RWPE1 (cell line): ENCODE measurements around the gene VLDLR.

Experiments
- CTCF ChIA-PET: fragments of 350-600 bp; sonication (Branson Sonifier 250); formaldehyde crosslinking; extraction: SDS; loops from one replicate; lab custom pipeline; 2021; lab: Yijun Ruan, JAX
- POLR2A ChIA-PET: fragments of 400-600 bp; formaldehyde crosslinking; extraction: SDS; loops from one replicate; lab custom pipeline; 2020; ENCODE audit warnings: antibody characterized with exemption; ENCODE audit not compliant: low non-redundant PET; lab: Yijun Ruan, JAX
- DNase-seq: peaks from one replicate; pipeline ENCODE4 v3.0.0; 2012; ENCODE audit warnings: low spot score
- H3K27ac ChIP-seq: fragments of 450-650 bp; 2 replicates; pipeline ENCODE4 v1.5.1; 2017
- CTCF ChIP-seq: fragments of 450-650 bp; conservative IDR thresholded peaks from 2 replicates; pipeline ENCODE4 v1.5.1; 2017; ENCODE audit warnings: low read depth, mild to moderate bottlenecking

The VLDLR gene

DNA sequence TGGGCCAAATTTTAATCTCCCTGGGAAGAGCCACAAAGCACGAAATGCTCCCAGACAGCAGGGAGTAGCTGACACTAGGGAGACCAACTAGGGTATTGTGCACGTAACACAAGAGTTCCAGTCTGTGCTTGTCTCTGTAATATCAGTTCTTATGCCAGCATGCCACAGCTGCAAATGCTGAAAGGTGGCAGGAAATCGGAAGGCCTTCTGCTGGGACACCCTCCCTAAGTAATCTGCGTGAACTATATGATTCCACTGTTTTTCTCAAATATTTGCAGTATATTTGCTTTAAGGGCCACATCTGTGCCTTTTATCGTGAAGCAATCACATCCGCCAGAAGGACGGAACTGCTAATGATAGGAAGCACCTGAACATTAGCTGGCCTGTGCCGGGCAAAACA is 12.6 kb downstream of the VLDLR start:
- TF ChIP-seq CTCF, result no peak
- no peak overlapping the region for H3K27ac ChIP-seq
- POLR2A ChIA-PET, result no interaction called here
- no peak for DNase-seq
- CTCF ChIA-PET, result no interaction called here

DNA sequence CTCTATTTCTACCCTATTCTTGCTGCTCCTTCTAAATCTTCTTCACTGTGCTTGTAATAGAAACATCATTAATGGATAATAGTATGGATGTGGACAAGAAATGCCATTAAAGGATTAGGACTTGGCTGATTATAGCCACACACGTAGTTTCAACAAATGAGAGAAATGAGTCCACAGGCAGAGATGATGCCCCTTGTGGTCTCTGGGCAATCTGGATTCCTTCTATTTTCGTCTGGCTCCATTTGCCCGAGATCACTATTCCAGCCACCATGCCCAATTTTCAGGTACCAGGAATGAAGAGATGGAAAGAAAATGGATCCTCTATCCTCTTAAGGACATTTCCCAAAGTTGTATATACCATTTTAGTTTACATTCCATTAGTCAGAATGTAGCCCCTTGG is 13.2 kb downstream of the VLDLR start:
- DNase-seq, result no peak
- no peak overlapping the region for H3K27ac ChIP-seq
- ChIA-PET POLR2A (no interaction called here), CTCF (no interaction called here)
- TF ChIP-seq CTCF, result no peak

DNA sequence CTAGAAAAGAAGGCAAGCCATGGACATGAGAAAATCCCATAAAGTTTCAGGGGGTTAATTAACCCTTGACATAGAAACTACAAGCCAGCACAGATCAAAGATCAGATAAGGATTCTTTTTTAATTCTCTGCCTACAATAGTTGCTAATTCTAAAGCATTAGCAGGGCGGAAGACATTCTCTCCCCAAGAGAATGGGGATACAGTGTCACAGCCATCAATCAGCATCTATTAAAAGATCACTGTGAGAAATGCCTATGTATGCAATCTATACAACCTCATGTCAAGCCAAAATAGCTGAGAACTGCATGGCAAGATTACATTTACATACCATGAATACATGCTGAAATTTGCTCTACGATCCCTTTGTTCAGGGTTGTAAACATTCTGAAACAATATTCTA is 14.3 kb downstream of the VLDLR start:
- CTCF ChIA-PET, result no interaction called here
- POLR2A ChIA-PET, result no interaction called here
- no peak overlapping the region for H3K27ac ChIP-seq
- no peak for DNase-seq
- no peak for TF ChIP-seq CTCF

- H3K27ac ChIP-seq, result no peak overlapping the region
- CTCF ChIA-PET, result no interaction called here
- no peak for DNase-seq
- no peak for TF ChIP-seq CTCF
- POLR2A ChIA-PET, result no interaction called here
Measured at GRCh38 chr9:2637390-2637789, 15.8 kb downstream of the VLDLR start.

- CTCF ChIA-PET, result no interaction called here
- POLR2A ChIA-PET, result no interaction called here
- DNase-seq, result no peak
- TF ChIP-seq CTCF, result no peak
- H3K27ac ChIP-seq, result no peak overlapping the region
Measured at GRCh38 chr9:2638871-2639673, 17.5 kb downstream of the VLDLR start.

DNA sequence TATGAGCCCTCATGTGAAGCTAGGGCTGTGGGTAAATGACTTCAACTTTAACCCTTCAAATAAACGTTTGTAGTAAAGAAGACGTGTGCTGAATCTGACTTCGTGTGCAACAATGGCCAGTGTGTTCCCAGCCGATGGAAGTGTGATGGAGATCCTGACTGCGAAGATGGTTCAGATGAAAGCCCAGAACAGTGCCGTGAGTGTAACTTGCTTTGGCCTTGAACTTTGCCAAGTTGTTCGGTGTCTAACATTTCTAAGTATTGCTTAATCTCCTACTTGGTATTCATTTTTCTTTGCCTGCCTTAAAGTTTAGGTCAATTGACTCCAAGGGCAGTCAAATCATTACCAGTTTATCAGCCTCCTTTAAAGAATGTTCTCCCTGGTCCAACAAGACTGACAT is 18.2 kb downstream of the VLDLR start:
- ChIA-PET CTCF (no interaction called here), POLR2A (no interaction called here)
- H3K27ac ChIP-seq, result no peak overlapping the region
- no peak for DNase-seq
- no peak for TF ChIP-seq CTCF

GRCh38 chr9:2640570-2640969 is 19.0 kb downstream of the VLDLR start:
- no peak for DNase-seq
- no peak for TF ChIP-seq CTCF
- CTCF ChIA-PET, result no interaction called here
- H3K27ac ChIP-seq, result no peak overlapping the region
- POLR2A ChIA-PET, result no interaction called here
